K562 (cell line): ENCODE results near the gene CCL27. TPM values are rescaled to one million over a fixed set of nuclear protein-coding genes. Genes with fewer than 3 reads are reported as not detected.

Source experiments
- ARNT ChIP-seq, 2 experiments: fragments of 450-650 bp; IDR thresholded peaks; 2 replicates each; pipeline ENCODE4 v1.6.1; 2016; ENCODE audit warnings: mild to moderate bottlenecking in 1 of 2
- ATF4 ChIP-seq: fragments of 450-650 bp; formaldehyde crosslinking; IDR thresholded peaks from 2 replicates; pipeline ENCODE4 v1.4.0; 2022; ENCODE audit warnings: mild to moderate bottlenecking, moderate library complexity
- BDP1 ChIP-seq: IDR thresholded peaks from 3 replicates; pipeline ENCODE4 v1.6.1; 2011; ENCODE audit not compliant: insufficient read length, insufficient read depth
- CAMTA2 ChIP-seq: fragments of 250-450 bp; sonication (Bioruptor Pico); conservative IDR thresholded peaks from 2 replicates; pipeline ENCODE4 v1.5.1; 2022
- CBFB ChIP-seq: sonication (generic); formaldehyde crosslinking; IDR thresholded peaks from 2 replicates; pipeline ENCODE4 v1.4.0; 2020; ENCODE audit warnings: mild to moderate bottlenecking, missing genetic modification reagents
- CBX5 ChIP-seq: IDR thresholded peaks from 2 replicates; pipeline ENCODE4 v1.6.1; 2014; ENCODE audit warnings: low read depth, borderline replicate concordance
- CC2D1A ChIP-seq: fragments of 450-650 bp; IDR thresholded peaks from 2 replicates; pipeline ENCODE4 v1.6.1; 2017; ENCODE audit warnings: mild to moderate bottlenecking
- COPS2 ChIP-seq: fragments of 450-650 bp; conservative IDR thresholded peaks from 2 replicates; pipeline ENCODE4 v1.6.1; 2016; ENCODE audit warnings: mild to moderate bottlenecking, moderate library complexity
- DDX20 ChIP-seq: fragments of 450-650 bp; IDR thresholded peaks from 2 replicates; pipeline ENCODE4 v1.6.1; 2016; ENCODE audit warnings: missing genetic modification characterization, low read depth, mild to moderate bottlenecking, missing compliant biosample characterization, moderate library complexity
- FOXK2 ChIP-seq, 2 experiments: fragments of 450-650 bp; IDR thresholded peaks in 1 of 2; conservative IDR thresholded peaks in 1 of 2; 2 replicates each; pipeline ENCODE4 v1.6.1; 2016; ENCODE audit warnings: low read depth in 2 of 2, mild to moderate bottlenecking in 1 of 2
- HEY1 ChIP-seq: fragments of 250-450 bp; sonication (Bioruptor Pico); IDR thresholded peaks from 2 replicates; pipeline ENCODE4 v1.5.0; 2020; ENCODE audit warnings: mild to moderate bottlenecking, moderate library complexity, borderline replicate concordance
- L3MBTL2 ChIP-seq: fragments of 450-650 bp; IDR thresholded peaks from 2 replicates; pipeline ENCODE4 v1.6.1; 2016; ENCODE audit warnings: mild to moderate bottlenecking, moderate library complexity
- LCOR ChIP-seq: sonication (generic); formaldehyde crosslinking; IDR thresholded peaks from 2 replicates; pipeline ENCODE4 v1.8.0; 2022; ENCODE audit warnings: mild to moderate bottlenecking, missing genetic modification reagents
- MEIS2 ChIP-seq: fragments of 450-650 bp; IDR thresholded peaks from 2 replicates; pipeline ENCODE4 v1.6.1; 2014; ENCODE audit warnings: mild to moderate bottlenecking; ENCODE audit not compliant: partially characterized antibody
- MYBL2 ChIP-seq, 2 experiments: fragments of 450-650 bp in 1 of 2; sonication (generic) in 1 of 2; formaldehyde crosslinking in 1 of 2; IDR thresholded peaks; 2 replicates each; pipeline versions ENCODE4 v1.6.1 to v1.8.1; 2017 to 2022; ENCODE audit warnings: borderline replicate concordance in 1 of 2, inconsistent platforms in 1 of 2, low read depth in 1 of 2, mild to moderate bottlenecking in 1 of 2, missing genetic modification reagents in 1 of 2, moderate library complexity in 1 of 2
- NBN ChIP-seq: fragments of 450-650 bp; IDR thresholded peaks from 2 replicates; pipeline ENCODE4 v1.6.1; 2016; ENCODE audit warnings: low read depth, mild to moderate bottlenecking
- POLR2A ChIP-seq: fragments of 450-650 bp; conservative IDR thresholded peaks from 2 replicates; pipeline ENCODE4 v1.6.1; 2016
- TARDBP ChIP-seq: fragments of 450-650 bp; IDR thresholded peaks from 2 replicates; pipeline ENCODE4 v1.6.1; 2016
- U2AF2 ChIP-seq: fragments of 200-400 bp; formaldehyde crosslinking; optimal IDR thresholded peaks from 2 replicates; pipeline ENCODE3; 2017; ENCODE audit warnings: low read depth, mild to moderate bottlenecking, low read length
- ZFX ChIP-seq: sonication (generic); formaldehyde crosslinking; IDR thresholded peaks from 2 replicates; pipeline ENCODE4 v1.8.0; 2022; ENCODE audit warnings: mild to moderate bottlenecking, missing genetic modification reagents, moderate library complexity
- ZNF324 ChIP-seq: fragments of 250-450 bp; sonication (Bioruptor Pico); IDR thresholded peaks from 2 replicates; pipeline ENCODE4 v1.4.0; 2020; ENCODE audit warnings: mild to moderate bottlenecking
- ZNF408 ChIP-seq: fragments of 250-450 bp; sonication (Bioruptor Pico); IDR thresholded peaks from 2 replicates; pipeline ENCODE4 v1.4.0; 2020; ENCODE audit warnings: low read depth, mild to moderate bottlenecking, moderate library complexity
- ZNF696 ChIP-seq: fragments of 250-450 bp; sonication (Bioruptor Pico); conservative IDR thresholded peaks from 2 replicates; pipeline ENCODE4 v1.4.0; 2020; ENCODE audit warnings: mild to moderate bottlenecking, moderate library complexity
- ZNF79 ChIP-seq: fragments of 250-450 bp; sonication (Bioruptor Pico); IDR thresholded peaks from 2 replicates; pipeline ENCODE4 v1.4.0; 2020; ENCODE audit warnings: low read depth, mild to moderate bottlenecking, moderate library complexity
- polyA plus RNA-seq, 8 experiments: library from polyadenylated mRNA; depleted of rRNA in 4 of 8; stranded (reverse) in 5 of 8; unstranded in 3 of 8; fragments of >200 nt; fragmentation: Nextera tagmentation in 2 of 8; fragmentation: Illumina TruSeq in 1 of 8; extraction: Ambion mirVana in 2 of 8; extraction: Trizol in 1 of 8; gene quantifications; 2 replicates each; pipeline versions ENCODE4 v1.2.1 to v1.2.3, GENCODE V29; 2011 to 2014; ENCODE audit warnings: inconsistent platforms in 1 of 8, missing spikeins in 1 of 8
- total RNA-seq, 7 experiments: library from RNA; depleted of rRNA in 6 of 7; stranded (reverse); fragments of >200 nt in 6 of 7; fragmentation: Illumina TruSeq in 2 of 7; extraction: Trizol in 2 of 7; gene quantifications; 2 replicates each; pipeline versions ENCODE4 v1.2.1 to v1.2.3, GENCODE V29; 2011 to 2021; ENCODE audit warnings: low replicate concordance in 1 of 7
- TF ChIP-seq, protein P1 (sequence below): fragments of 450-650 bp; formaldehyde crosslinking; IDR thresholded peaks from 2 replicates; pipeline ENCODE4 v1.4.0; 2022; ENCODE audit warnings: missing genetic modification characterization

CCL27 gene
- total and polyA plus RNA-seq, 9 of the 15 experiments (the other 6 are each of a cell fraction or from before 2014, with no cell fraction given) = 0.10 to 0.53 (median 0.27) TPM; not detected in 5

GRCh38 chr9:34620061-34620994 is 42.1 kb downstream of the CCL27 start, which contains the start of gene DCTN3 (continued):
- TF ChIP-seq ATF4 (no peak), MEIS2 (peak; percentile 78), CC2D1A (no peak), DDX20 (no peak), CBX5 (no peak), BDP1 (no peak), LCOR (peak; percentile 62; the same call in 1 of the 2 replicates), COPS2 (no peak), TARDBP (no peak), L3MBTL2 (0 out of 2 replicates have a peak, but pooled peaks have one; percentile 5), ZNF79 (no peak), MYBL2 (IDR thresholded peaks at IDR 0.05; ENCODE audit: low read depth) (peak; percentile 54; the same call in 1 of the 2 replicates), MYBL2 (CRISPR knock-in tag; IDR thresholded peaks at IDR 0.05; ENCODE audit: borderline replicate concordance) (no peak), POLR2A (peak; percentile 71), ZNF696 (no peak), HEY1 (CRISPR knock-in tag) (no peak), ARNT (IDR thresholded peaks at IDR 0.05) (no peak), ZFX (peak; percentile 75), ZNF324 (CRISPR knock-in tag) (no peak), CBFB (CRISPR knock-in tag) (no peak), U2AF2 (no peak), NBN (no peak), FOXK2 (conservative IDR thresholded peaks at IDR 0.05 in 1 of 2, IDR thresholded peaks at IDR 0.05 in 1 of 2; ENCODE audit: low read depth in 2 of 2) (no peak; a peak in 1 of 4 replicates), ZNF408 (CRISPR knock-in tag) (no peak), CAMTA2 (no peak)
- TF ChIP-seq, protein P1, sequence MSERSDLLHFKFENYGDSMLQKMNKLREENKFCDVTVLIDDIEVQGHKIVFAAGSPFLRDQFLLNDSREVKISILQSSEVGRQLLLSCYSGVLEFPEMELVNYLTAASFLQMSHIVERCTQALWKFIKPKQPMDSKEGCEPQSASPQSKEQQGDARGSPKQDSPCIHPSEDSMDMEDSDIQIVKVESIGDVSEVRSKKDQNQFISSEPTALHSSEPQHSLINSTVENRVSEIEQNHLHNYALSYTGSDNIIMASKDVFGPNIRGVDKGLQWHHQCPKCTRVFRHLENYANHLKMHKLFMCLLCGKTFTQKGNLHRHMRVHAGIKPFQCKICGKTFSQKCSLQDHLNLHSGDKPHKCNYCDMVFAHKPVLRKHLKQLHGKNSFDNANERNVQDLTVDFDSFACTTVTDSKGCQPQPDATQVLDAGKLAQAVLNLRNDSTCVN (CRISPR knock-in tag) = no peak
